ENCODE measurements around the gene SPANXN4.

SPANXN4 gene

GRCh38 chrX:142982679-142983078 lies 43.0 kb upstream of the SPANXN4 start:
- Histone ChIP-seq H3K4me3 (ENCODE audit: low read depth, low read length, poor library complexity, severe bottlenecking) (no peak overlapping the region), H3F3A (ENCODE audit: insufficient read depth, low read length) (no peaks in the 10 kb centered on the region), H3K4me1 (ENCODE audit: insufficient read depth, low read length, severe bottlenecking) (no peaks in the 10 kb centered on the region), H3K9me2 (ENCODE audit: low read depth, low read length) (no peaks in the 10 kb centered on the region), H3K9me3 (ENCODE audit: low read length) (no peaks in the 10 kb centered on the region), H3K9ac (ENCODE audit: low read length) (no peak overlapping the region), H3K4me2 (ENCODE audit: low read length) (no peak overlapping the region), H4K20me1 (ENCODE audit: insufficient read depth, low read length) (no peaks in the 10 kb centered on the region), H2AFZ (ENCODE audit: low read length) (no peak overlapping the region), H3K36me3 (ENCODE audit: insufficient read depth, low read length) (no peaks in the 10 kb centered on the region), H3K27me3 (ENCODE audit: insufficient read depth, low read length) (no peaks in the 10 kb centered on the region), H3K79me2 (ENCODE audit: insufficient read depth, low read length) (no peaks in the 10 kb centered on the region), H3K27ac (ENCODE audit: low read depth, low read length, poor library complexity, severe bottlenecking) (no peak overlapping the region)
- TF ChIP-seq CTCF (IDR thresholded peaks at IDR 0.05; ENCODE audit: low read length): no peak
- TF ChIP-seq EZH2 (IDR thresholded peaks at IDR 0.05; ENCODE audit: borderline replicate concordance, low read length): no peak

GRCh38 chrX:142994988-142995387 lies 30.7 kb upstream of the SPANXN4 start:
- Histone ChIP-seq H2AFZ (ENCODE audit: low read length) (no peak overlapping the region), H3K27ac (ENCODE audit: low read depth, low read length, poor library complexity, severe bottlenecking) (no peak overlapping the region), H3K4me3 (ENCODE audit: low read depth, low read length, poor library complexity, severe bottlenecking) (no peak overlapping the region), H4K20me1 (ENCODE audit: insufficient read depth, low read length) (no peaks in the 10 kb centered on the region), H3K9ac (ENCODE audit: low read length) (no peak overlapping the region), H3K4me1 (ENCODE audit: insufficient read depth, low read length, severe bottlenecking) (no peaks in the 10 kb centered on the region), H3K36me3 (ENCODE audit: insufficient read depth, low read length) (no peaks in the 10 kb centered on the region), H3F3A (ENCODE audit: insufficient read depth, low read length) (no peaks in the 10 kb centered on the region), H3K4me2 (ENCODE audit: low read length) (no peak overlapping the region), H3K9me3 (ENCODE audit: low read length) (no peaks in the 10 kb centered on the region), H3K79me2 (ENCODE audit: insufficient read depth, low read length) (no peaks in the 10 kb centered on the region), H3K27me3 (ENCODE audit: insufficient read depth, low read length) (no peaks in the 10 kb centered on the region), H3K9me2 (ENCODE audit: low read depth, low read length) (no peaks in the 10 kb centered on the region)
- TF ChIP-seq CTCF (IDR thresholded peaks at IDR 0.05; ENCODE audit: low read length) (no peak), EZH2 (IDR thresholded peaks at IDR 0.05; ENCODE audit: borderline replicate concordance, low read length) (no peak)

- Histone ChIP-seq H2AFZ (ENCODE audit: low read length) (no peak overlapping the region), H3K4me3 (ENCODE audit: low read depth, low read length, poor library complexity, severe bottlenecking) (no peak overlapping the region), H3K4me2 (ENCODE audit: low read length) (no peak overlapping the region), H3K9me3 (ENCODE audit: low read length) (no peaks in the 10 kb centered on the region), H3K4me1 (ENCODE audit: insufficient read depth, low read length, severe bottlenecking) (no peaks in the 10 kb centered on the region), H3K36me3 (ENCODE audit: insufficient read depth, low read length) (no peaks in the 10 kb centered on the region), H3F3A (ENCODE audit: insufficient read depth, low read length) (no peaks in the 10 kb centered on the region), H3K9me2 (ENCODE audit: low read depth, low read length) (no peaks in the 10 kb centered on the region), H3K27me3 (ENCODE audit: insufficient read depth, low read length) (no peaks in the 10 kb centered on the region), H4K20me1 (ENCODE audit: insufficient read depth, low read length) (no peaks in the 10 kb centered on the region), H3K79me2 (ENCODE audit: insufficient read depth, low read length) (no peaks in the 10 kb centered on the region), H3K27ac (ENCODE audit: low read depth, low read length, poor library complexity, severe bottlenecking) (no peak overlapping the region), H3K9ac (ENCODE audit: low read length) (no peak overlapping the region)
- TF ChIP-seq EZH2 (IDR thresholded peaks at IDR 0.05; ENCODE audit: borderline replicate concordance, low read length): no peak
- TF ChIP-seq CTCF (IDR thresholded peaks at IDR 0.05; ENCODE audit: low read length): no peak
These were observed 27.1 kb upstream of the SPANXN4 start for GRCh38 chrX:142998447-142999198.

Data from OCI-LY1 (cell line).